ENCODE measurements around the gene ASPSCR1.

ASPSCR1 gene

GRCh38 chr17:81956607-81957589 lies 20.5 kb upstream of the ASPSCR1 start:
- Histone ChIP-seq H3K4me2 (ENCODE audit: low read depth, low read length, poor library complexity, severe bottlenecking) (peak overlapping the region; percentile 94), H3K9ac (ENCODE audit: low read length) (peak overlapping the region; percentile 96), H3K27ac (ENCODE audit: low read depth, low read length) (peak overlapping the region; percentile 83), H3K4me3 (ENCODE audit: insufficient read depth, low read length, poor library complexity, severe bottlenecking) (peak overlapping the region; percentile 85), H2AFZ (ENCODE audit: low read depth, low read length, severe bottlenecking) (no peak overlapping the region), H3K27me3 (ENCODE audit: low read length) (no peaks in the 10 kb centered on the region), H3K79me2 (ENCODE audit: insufficient read depth, low read length) (peaks cover 31% of the 10 kb centered on the region), H3K9me3 (ENCODE audit: insufficient read depth, low read length) (no peaks in the 10 kb centered on the region), H3K9me2 (replicated peaks; ENCODE audit: insufficient read depth, low read length) (no peaks in the 10 kb centered on the region), H4K20me1 (ENCODE audit: low read depth, low read length) (no peaks in the 10 kb centered on the region), H3F3A (ENCODE audit: insufficient read depth) (peaks cover 8% of the 10 kb centered on the region), H3K36me3 (ENCODE audit: low read length) (no peaks in the 10 kb centered on the region)
- TF ChIP-seq CTCF (IDR thresholded peaks at IDR 0.05; ENCODE audit: insufficient read depth, low read length, poor library complexity, severe bottlenecking) (no peak), EZH2phosphoT487 (conservative IDR thresholded peaks at IDR 0.05; ENCODE audit: low read length) (no peak)

- Histone ChIP-seq H3K36me3 (ENCODE audit: low read length) (no peaks in the 10 kb centered on the region), H3F3A (ENCODE audit: insufficient read depth) (peaks cover 1% of the 10 kb centered on the region; the same call in 1 of the 2 replicates), H3K27ac (ENCODE audit: low read depth, low read length) (peak overlapping the region; percentile 83), H3K9ac (ENCODE audit: low read length) (peak overlapping the region; percentile 96), H3K9me3 (ENCODE audit: insufficient read depth, low read length) (no peaks in the 10 kb centered on the region), H3K9me2 (replicated peaks; ENCODE audit: insufficient read depth, low read length) (no peaks in the 10 kb centered on the region), H3K4me3 (ENCODE audit: insufficient read depth, low read length, poor library complexity, severe bottlenecking) (peak overlapping the region; percentile 85), H3K4me2 (ENCODE audit: low read depth, low read length, poor library complexity, severe bottlenecking) (peak overlapping the region; percentile 94), H3K79me2 (ENCODE audit: insufficient read depth, low read length) (peaks cover 31% of the 10 kb centered on the region), H3K27me3 (ENCODE audit: low read length) (no peaks in the 10 kb centered on the region), H2AFZ (ENCODE audit: low read depth, low read length, severe bottlenecking) (no peak overlapping the region), H4K20me1 (ENCODE audit: low read depth, low read length) (no peaks in the 10 kb centered on the region)
- TF ChIP-seq EZH2phosphoT487 (conservative IDR thresholded peaks at IDR 0.05; ENCODE audit: low read length): no peak
- TF ChIP-seq CTCF (IDR thresholded peaks at IDR 0.05; ENCODE audit: insufficient read depth, low read length, poor library complexity, severe bottlenecking): no peak
These were observed 19.6 kb upstream of the ASPSCR1 start for GRCh38 chr17:81957691-81958432.

- Histone ChIP-seq H3K4me3 (ENCODE audit: insufficient read depth, low read length, poor library complexity, severe bottlenecking) (peak overlapping the region; percentile 85), H3K9me2 (replicated peaks; ENCODE audit: insufficient read depth, low read length) (no peaks in the 10 kb centered on the region), H4K20me1 (ENCODE audit: low read depth, low read length) (no peaks in the 10 kb centered on the region), H3K27me3 (ENCODE audit: low read length) (no peaks in the 10 kb centered on the region), H3K36me3 (ENCODE audit: low read length) (no peaks in the 10 kb centered on the region), H3K9ac (ENCODE audit: low read length) (peak overlapping the region; percentile 96), H3K79me2 (ENCODE audit: insufficient read depth, low read length) (peaks cover 31% of the 10 kb centered on the region), H3K4me2 (ENCODE audit: low read depth, low read length, poor library complexity, severe bottlenecking) (peak overlapping the region; percentile 94), H3K27ac (ENCODE audit: low read depth, low read length) (peak overlapping the region; percentile 83), H2AFZ (ENCODE audit: low read depth, low read length, severe bottlenecking) (peak overlapping the region; percentile 81), H3F3A (ENCODE audit: insufficient read depth) (no peaks in the 10 kb centered on the region), H3K9me3 (ENCODE audit: insufficient read depth, low read length) (no peaks in the 10 kb centered on the region)
- TF ChIP-seq CTCF (IDR thresholded peaks at IDR 0.05; ENCODE audit: insufficient read depth, low read length, poor library complexity, severe bottlenecking): peak; percentile 22
- no peak for TF ChIP-seq EZH2phosphoT487 (conservative IDR thresholded peaks at IDR 0.05; ENCODE audit: low read length)
These were observed 18.6 kb upstream of the ASPSCR1 start for GRCh38 chr17:81958633-81959342.

Measured in SU-DHL-6 (cell line).